Measurements from ENCODE around the gene CCRL2. TPM values are rescaled to one million over a fixed set of nuclear protein-coding genes. Genes with fewer than 3 reads are reported as not detected.

Gene CCRL2
- total RNA-seq, 2 experiments from 2014 or later: 0.81 to 0.89 TPM

Other genes with a start within 250 kb of the CCRL2 start
- not detected for gene CCR1, start 198.9 kb upstream of the CCRL2 start, total RNA-seq
- gene CCR3, start 164.8 kb upstream of the CCRL2 start, total RNA-seq: not detected
- not detected for gene CCR2, start 53.1 kb upstream of the CCRL2 start, total RNA-seq
- gene CCR5, start 36.3 kb upstream of the CCRL2 start, total RNA-seq: not detected
- not detected for gene LTF, start 57.6 kb downstream of the CCRL2 start, total RNA-seq
- not detected for gene RTP3, start 90.7 kb downstream of the CCRL2 start, total RNA-seq
- gene LRRC2, start 159.0 kb downstream of the CCRL2 start, total RNA-seq: not detected
- not detected for gene FAM240A, start 205.3 kb downstream of the CCRL2 start, total RNA-seq

All from activated naive CD4-positive, alpha-beta T cell treated with anti-CD3 and anti-CD28 coated beads for 36 hours (primary cell).